Stimulated activated CD8-positive, alpha-beta memory T cell treated with anti-CD3 and anti-CD28 coated beads, Interleukin-2, amount 100 ng/mL, for 1 hour (primary cell): Measurements from ENCODE around the gene PLPP3.

ENCODE experiments used
- DNase-seq, 2 donors: peaks; one replicate each; pipeline ENCODE4 v3.0.0-alpha.2; 2020; ENCODE audit warnings: low read depth in 2 of 2

Gene PLPP3

GRCh38 chr1:56496821-56497772 lies 82.3 kb downstream of the PLPP3 start:
- no peak for DNase-seq

DNA sequence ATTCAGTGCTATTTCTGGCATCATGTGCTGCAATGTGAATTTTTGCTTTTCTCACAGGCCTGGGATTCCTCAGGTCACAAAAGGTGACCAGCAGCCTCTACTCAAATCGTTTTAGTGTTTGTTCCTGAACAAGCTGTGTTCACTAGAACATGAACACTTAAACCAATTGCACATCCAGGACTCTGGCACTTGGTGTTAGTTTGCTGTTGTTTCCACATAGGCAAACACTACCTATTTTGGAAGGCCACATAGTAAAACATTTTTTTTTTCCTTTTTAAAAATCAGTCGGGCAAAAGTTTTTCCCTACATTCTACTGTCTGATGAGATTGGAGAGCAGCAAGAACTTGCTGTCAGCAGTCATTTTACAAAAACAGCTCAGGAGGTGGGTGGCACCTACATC lies 83.2 kb downstream of the PLPP3 start:
- no peak for DNase-seq

DNA sequence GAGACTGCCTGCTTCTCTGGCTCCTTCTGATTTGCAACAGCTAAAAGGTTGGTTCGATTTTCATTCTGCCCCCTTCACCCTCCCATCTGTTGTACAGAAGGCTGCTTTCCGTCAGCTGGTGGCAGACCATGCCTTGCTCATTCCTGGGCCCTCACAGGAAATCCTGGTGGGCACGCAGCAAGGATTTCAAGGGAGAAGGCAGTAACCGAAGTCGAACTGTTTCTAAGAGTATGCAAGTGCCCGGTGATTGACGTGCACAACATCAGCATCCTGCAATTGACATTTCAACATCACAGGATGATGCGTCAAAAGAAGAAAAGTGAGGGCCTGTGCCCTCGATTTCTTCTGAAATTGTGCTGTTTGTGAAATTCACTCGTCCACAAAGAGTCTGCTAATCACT lies 83.8 kb downstream of the PLPP3 start:
- DNase-seq, result no peak

GRCh38 chr1:56494306-56494705 lies 85.1 kb downstream of the PLPP3 start:
- DNase-seq, result no peak

GRCh38 chr1:56493826-56494225 lies 85.5 kb downstream of the PLPP3 start:
- no peak for DNase-seq

- DNase-seq, result no peak
These were observed 87.9 kb downstream of the PLPP3 start for GRCh38 chr1:56491441-56491840.

DNA sequence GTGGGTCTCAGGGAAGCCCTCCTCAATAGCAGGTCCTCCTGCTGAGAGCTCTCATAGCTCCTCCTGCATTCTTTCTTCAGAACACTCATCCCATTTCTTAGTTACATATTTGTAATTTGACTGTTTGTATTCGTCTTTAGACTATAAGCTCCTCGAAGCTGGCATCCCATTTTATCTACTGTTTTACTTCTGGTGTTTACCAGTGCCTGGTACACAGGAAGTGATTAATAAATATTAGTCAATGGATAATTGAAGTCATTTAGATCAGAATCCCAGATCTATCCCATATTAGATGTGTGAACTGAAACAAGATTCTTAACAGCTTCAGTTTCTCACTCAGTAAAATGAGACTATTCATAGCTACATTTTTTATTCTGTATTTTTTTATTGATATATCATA lies 88.7 kb downstream of the PLPP3 start:
- DNase-seq, result no peak

DNA sequence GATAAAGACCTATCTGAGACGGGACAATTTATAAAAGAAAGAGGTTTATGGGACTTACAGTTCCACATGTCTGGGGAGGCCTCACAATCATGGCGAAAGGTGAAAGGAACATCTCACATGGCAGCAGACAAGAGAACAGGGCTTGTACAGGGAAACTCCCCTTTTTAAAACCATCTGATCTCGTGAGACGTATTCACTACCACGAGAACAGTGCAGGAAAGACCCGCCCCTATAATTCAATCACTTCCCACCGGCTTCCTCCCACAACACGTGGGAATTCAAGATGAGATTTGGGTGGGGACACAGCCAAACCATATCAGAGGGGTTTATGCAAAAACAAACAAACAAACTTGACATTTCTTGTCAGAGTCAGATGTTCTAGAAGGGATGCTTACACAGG lies 89.7 kb downstream of the PLPP3 start:
- no peak for DNase-seq

GRCh38 chr1:56484695-56485094 lies 94.7 kb downstream of the PLPP3 start:
- no peak for DNase-seq

GRCh38 chr1:56483104-56483503 lies 96.3 kb downstream of the PLPP3 start:
- DNase-seq, result no peak

DNA sequence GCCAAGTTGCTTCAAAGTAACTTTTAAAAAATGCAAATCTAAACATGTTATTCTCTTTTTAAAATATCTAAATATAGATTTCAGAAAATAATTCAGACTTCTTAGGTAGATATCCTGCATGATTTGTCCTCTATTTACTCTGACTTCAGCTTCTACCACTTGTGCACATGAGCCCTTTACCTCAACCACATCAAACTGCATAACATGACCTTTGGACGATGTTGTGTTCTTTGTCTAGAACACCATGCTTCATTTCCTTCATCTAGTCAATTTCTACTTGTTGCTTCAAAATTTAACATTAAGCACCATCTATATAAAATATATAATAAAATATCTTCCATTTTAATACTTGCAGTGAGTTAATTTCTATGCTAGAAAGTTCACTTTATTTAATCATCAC lies 96.9 kb downstream of the PLPP3 start:
- no peak for DNase-seq

DNA sequence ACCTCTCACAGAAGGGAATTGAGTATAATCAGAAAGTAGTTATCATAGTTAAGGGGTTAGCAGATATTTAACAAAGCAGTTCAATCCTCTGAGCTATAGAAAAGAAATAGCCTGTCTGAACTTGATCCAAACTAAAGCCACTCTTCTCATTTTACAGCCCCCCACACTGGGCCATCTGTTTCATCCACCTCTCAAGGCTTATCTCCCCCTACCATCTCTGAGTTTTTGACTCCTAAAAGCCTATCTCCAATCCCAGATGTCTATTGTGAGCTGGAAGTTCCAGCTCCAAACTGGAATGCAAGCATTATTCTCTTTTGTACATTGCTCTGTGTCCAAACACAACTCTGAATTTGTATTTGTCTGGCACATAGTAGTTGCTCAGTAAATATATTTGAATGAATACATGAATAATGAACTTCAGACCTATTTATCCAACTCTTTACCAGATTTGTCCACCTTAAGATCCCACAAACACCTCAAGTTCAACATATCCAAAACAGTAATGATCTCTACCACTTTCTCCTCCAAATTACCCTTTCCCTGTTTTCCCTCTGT lies 98.1 kb downstream of the PLPP3 start:
- no peak for DNase-seq

DNA sequence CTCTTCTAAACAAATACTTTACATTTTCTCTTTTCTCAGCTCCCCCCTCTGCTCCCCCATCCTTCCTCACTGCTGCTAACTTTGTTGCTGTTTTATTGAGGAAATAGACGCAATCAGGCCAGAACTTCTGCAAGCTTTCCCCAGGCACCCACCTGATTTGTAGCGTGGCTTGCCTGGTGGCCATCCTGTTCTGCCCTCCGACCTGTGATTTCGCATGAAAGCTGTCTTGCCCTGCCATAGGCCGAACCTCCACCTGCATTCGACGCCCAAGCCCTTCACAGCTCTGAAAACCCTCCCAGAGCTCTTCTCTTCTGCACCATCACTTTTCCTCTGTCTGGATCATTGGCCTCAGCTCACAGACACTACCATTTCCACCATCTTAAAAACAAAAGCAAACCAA lies 100.6 kb downstream of the PLPP3 start:
- no peak for DNase-seq

DNA sequence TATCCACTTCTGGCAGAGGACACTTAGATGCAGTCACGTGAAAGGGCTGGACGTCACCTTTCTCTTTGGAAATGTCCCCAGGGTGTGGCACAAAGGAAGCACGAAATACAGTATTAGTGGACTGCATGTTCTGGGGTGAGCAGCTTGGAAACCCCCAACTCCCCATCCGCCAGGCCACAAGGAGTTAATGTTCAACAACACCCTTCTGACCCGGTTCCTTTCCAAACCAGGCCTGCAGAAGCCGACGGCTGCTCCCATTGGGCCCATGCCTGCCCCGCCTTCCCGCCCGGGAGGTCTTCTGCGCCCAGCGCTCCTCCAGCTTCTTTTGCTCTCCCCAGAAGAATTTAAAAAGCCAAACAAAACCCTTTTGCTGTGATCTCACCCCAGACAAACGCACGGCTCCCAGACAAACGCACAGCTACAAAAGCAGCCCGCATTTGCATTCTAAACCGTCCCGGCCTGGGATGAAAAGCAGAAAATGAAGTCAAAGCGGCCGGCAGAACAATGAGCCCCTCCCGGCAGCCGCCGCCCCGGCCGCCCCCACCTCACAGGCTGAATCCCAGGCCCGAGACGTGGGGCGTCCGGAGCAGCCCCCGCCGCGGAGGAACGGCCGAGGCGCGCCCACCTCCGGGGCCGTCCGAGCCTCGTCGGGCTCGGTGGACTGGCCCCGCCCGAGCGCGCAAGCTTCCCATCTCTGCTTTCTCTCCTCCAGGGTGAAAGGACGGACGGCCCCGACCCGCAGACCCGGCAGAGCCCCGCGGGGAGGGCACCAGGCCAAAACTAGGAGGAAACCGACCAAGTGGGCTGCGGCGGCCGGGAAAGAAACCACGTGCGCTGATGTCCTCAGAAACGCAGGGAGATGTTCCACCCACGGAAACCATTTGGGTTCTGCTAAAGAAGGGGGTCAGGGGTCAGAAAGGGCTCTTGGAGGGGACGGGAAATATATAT lies 101.9 kb downstream of the PLPP3 start:
- DNase-seq, result no peak

- no peak for DNase-seq
These were observed 105.6 kb downstream of the PLPP3 start for GRCh38 chr1:56473582-56474270.

DNA sequence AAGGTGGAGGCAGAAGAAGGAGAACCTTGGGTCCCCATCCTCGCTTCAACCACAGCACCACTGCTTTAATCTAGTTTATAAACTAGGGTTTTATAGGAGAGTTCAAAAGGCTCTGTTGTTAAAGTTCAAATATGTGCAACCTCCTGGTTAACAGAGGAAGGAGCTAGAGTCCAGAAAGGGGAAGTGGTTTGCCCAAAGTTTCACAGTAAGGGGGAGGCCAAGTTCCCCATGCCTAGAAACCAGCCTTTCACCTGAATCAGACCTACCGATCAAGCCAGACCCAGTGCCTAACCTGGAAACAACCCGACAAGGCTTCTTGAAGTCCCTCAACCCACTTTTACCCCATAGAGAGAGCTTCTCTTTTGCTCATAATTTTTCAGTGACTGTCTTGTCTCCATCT lies 106.5 kb downstream of the PLPP3 start:
- no peak for DNase-seq

DNA sequence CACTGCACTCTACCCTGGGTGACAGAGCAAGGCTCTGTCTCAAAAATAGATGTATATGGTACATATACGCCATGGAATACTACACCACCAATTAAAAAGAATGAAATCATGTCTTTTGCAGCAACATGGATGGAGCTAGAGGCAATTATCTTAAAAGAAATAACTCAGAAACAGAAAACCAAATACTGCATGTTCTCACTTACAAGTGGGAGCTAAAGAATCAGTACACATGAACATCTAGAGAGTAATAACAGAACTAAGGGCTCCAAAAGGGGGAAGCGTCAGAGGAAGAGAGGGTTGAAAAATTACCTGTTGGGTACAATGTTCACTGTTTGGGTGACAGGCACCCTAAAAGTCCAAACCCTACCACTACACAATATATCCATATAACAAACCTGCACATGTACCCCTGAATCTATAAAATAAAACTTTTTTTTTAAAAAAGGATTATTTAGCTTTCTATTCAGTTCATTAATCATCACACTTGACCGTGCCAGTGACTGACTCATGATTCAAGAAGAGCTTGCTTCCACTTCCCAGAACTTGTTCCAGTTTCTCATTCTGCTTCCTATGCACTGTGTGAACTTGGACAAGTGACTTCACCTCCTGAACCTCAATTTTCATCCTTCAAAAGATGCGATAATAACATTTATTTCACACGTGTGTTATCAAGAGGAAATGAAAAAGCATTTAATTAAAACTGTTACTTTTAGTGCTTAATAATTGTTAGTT lies 109.6 kb downstream of the PLPP3 start:
- no peak for DNase-seq

DNA sequence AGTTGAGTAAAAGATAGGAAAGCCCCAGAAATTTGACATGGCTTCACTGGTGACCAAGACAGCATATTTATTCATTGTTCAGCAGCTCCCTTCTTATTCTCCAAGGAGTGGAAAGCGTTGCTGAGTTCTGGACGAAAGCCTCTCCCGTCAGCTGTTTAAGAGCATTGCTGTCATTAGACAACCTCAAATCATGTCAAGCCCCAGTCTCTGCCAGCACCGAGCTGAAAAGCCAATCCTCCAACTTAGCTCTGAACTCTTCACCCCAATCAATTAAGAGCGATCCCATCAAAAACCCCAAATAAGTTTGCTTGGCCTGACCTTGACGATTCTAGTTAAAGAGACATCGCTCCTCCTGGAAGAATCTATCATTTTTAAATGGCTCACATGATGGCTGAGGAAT lies 110.8 kb downstream of the PLPP3 start:
- DNase-seq, result no peak

DNA sequence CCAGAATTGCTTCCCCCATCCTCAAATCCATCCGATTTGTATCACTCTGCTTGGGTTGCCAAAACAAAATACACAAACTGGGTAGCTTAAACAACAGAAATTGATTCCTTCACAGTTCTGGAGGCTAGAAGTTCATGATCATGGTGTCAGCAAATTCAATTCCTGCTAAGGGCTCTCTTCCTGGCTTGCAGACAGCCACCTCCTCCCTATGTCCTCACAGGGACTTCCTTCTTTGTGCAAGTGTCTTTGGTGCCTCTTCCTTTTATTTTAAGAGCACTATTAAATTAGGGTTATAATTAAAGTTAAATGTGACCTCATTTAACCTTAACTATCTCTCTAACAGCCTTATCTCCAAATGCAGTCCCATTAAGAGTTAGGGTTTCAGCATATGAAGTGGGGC lies 112.8 kb downstream of the PLPP3 start:
- no peak for DNase-seq

DNA sequence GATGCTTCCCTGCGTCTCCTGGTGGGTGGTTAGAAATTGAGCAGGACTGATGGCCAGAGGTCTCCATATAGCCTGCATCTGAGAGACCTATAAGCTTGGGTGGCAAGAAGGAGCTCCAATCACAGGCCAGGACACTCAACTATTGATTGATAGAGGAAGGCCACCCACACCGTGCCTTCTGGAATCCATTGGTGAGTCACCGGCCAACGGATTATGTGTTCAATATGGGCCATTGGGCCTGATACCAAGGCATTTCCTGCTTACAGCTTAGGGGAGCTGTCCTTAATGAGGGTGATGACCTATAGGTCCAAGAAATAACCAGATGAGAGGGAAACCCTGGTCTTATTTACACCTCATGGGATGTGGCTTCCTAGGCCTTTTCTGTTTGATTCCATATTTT lies 115.1 kb downstream of the PLPP3 start:
- DNase-seq, result no peak

DNA sequence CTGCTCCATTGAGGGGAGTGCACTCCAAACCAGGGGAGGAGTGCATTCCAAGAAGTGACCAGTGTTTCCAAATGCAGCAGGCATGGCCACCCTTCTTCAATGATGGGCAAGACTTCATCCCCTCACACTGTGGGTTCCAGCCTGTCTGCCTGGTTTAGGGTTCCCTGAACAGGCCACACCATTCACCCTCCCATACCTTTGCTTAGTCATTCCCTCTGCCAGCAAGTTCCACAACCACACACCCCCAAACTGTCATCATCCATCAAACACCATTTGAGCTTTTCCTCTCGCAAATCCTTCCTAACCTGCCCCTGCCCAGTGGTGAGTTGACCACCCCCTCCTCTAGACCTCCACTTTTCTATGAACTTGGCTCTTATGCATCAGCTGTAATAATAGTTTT lies 116.0 kb downstream of the PLPP3 start:
- no peak for DNase-seq
